Suprapubic skin (tissue), 4 donors: ENCODE data around the gene KCNH6. TPM values are rescaled to one million over a fixed set of nuclear protein-coding genes. Genes with fewer than 3 reads are reported as not detected.

ENCODE experiments used
- DNase-seq, 2 donors: peaks; one replicate each; pipeline ENCODE4 v3.0.0-alpha.2; 2019; ENCODE audit warnings: low spot score in 2 of 2
- H3K27ac ChIP-seq: fragments of 200-600 bp; sonication (generic); one replicate; pipeline ENCODE4 v1.5.1; 2019
- H3K27me3 ChIP-seq: fragments of 200-600 bp; sonication (generic); one replicate; pipeline ENCODE4 v1.5.1; 2019
- H3K36me3 ChIP-seq: fragments of 200-600 bp; sonication (generic); one replicate; pipeline ENCODE4 v1.5.1; 2019
- H3K4me1 ChIP-seq: fragments of 200-600 bp; sonication (generic); one replicate; pipeline ENCODE4 v1.5.1; 2019
- H3K4me3 ChIP-seq: fragments of 200-600 bp; sonication (generic); one replicate; pipeline ENCODE4 v1.5.1; 2019; ENCODE audit warnings: mild to moderate bottlenecking
- H3K9me3 ChIP-seq: fragments of 200-600 bp; sonication (generic); one replicate; pipeline ENCODE4 v1.5.1; 2019
- EP300 ChIP-seq: sonication (generic); formaldehyde crosslinking; IDR thresholded peaks from one replicate; pipeline ENCODE4 v1.6.1; 2017; ENCODE audit warnings: antibody characterized with exemption
- POLR2A ChIP-seq, 2 donors: fragments of 450-650 bp; IDR thresholded peaks; one replicate each; pipeline ENCODE4 v1.6.1; 2017; ENCODE audit warnings: antibody characterized with exemption in 2 of 2, mild to moderate bottlenecking in 2 of 2, moderate library complexity in 2 of 2
- POLR2AphosphoS5 ChIP-seq, 3 donors: sonication (generic); formaldehyde crosslinking; IDR thresholded peaks; one replicate each; pipeline ENCODE4 v1.6.1; 2017; ENCODE audit warnings: antibody characterized with exemption in 3 of 3
- WGBS: methylation state at CpG from one replicate; pipeline ENCODE4 v1.1.5; 2018; 5-methylcytosine and 5-hydroxymethylcytosine counted together
- total RNA-seq, 4 donors: library from RNA; depleted of rRNA; stranded (reverse); fragments of >200 nt; gene quantifications; one replicate each; pipeline ENCODE4 v1.1.0, GENCODE V29; 2016
- TF ChIP-seq, protein P1 (sequence below), 2 donors: fragments of 200-600 bp in 1 of 2; fragments of 450-650 bp in 1 of 2; sonication (generic) in 1 of 2; IDR thresholded peaks; one replicate each; pipeline ENCODE4 v1.5.1; 2016 to 2019; ENCODE audit warnings: antibody characterized with exemption in 2 of 2, mild to moderate bottlenecking in 1 of 2, moderate library complexity in 1 of 2

KCNH6 gene
- total RNA-seq, 4 donors from 2014 or later, result not detected

DNA sequence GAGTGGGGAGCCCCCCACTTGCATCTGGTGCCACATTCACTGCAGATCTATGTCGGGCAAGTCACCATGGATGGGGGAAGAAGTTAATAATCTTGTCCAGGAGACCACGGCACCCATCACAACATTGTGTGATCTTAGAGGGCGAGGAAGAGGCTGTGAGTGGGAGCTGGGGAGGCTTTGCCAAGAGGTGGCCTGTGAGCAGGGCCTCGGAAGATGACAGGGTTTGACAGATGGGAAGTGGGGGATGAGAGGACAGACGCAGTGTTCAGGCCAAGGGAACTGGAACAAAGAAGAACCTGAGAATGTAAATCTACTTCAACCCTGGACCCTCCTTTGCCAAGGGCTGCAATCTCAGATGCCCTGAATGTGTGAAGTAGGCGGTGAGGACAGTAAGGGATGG, 33.9 kb upstream of the KCNH6 start:
- TF ChIP-seq, protein P1, sequence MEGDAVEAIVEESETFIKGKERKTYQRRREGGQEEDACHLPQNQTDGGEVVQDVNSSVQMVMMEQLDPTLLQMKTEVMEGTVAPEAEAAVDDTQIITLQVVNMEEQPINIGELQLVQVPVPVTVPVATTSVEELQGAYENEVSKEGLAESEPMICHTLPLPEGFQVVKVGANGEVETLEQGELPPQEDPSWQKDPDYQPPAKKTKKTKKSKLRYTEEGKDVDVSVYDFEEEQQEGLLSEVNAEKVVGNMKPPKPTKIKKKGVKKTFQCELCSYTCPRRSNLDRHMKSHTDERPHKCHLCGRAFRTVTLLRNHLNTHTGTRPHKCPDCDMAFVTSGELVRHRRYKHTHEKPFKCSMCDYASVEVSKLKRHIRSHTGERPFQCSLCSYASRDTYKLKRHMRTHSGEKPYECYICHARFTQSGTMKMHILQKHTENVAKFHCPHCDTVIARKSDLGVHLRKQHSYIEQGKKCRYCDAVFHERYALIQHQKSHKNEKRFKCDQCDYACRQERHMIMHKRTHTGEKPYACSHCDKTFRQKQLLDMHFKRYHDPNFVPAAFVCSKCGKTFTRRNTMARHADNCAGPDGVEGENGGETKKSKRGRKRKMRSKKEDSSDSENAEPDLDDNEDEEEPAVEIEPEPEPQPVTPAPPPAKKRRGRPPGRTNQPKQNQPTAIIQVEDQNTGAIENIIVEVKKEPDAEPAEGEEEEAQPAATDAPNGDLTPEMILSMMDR (IDR thresholded peaks at IDR 0.05), result no peak
- TF ChIP-seq EP300, result no peak
- TF ChIP-seq POLR2AphosphoS5 (IDR thresholded peaks at IDR 0.05), result no peak
- TF ChIP-seq POLR2A (IDR thresholded peaks at IDR 0.05), result no peak
- DNase-seq, result no peak
- Histone ChIP-seq H3K36me3 (peaks cover 2% of the 10 kb centered on the region), H3K27ac (no peak overlapping the region), H3K4me3 (no peak overlapping the region), H3K27me3 (no peaks in the 10 kb centered on the region), H3K9me3 (no peaks in the 10 kb centered on the region), H3K4me1 (no peaks in the 10 kb centered on the region)
- 83% methylated on average over 6 of the region's 6 CpGs for WGBS

DNA sequence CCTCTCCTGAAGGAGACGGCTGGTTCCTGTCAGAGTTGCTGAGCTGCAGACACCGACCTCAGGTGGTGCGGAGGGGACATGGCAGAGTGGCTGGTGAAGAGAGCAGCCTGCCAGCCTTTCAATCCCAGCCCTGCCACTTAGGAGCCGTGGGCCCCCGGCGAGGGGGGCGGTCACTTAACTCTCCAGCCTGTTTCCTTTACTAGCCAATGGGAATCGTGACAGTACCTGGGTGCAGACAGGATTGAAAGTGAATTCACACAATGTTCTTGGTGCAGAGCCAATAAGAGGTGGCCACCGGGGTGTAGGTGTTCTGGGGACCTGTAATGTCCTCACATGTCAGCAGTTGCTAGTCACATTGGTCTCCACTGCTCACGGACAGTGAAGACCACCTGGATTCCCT, 32.8 kb upstream of the KCNH6 start:
- WGBS, result 73% methylated on average over 9 of the region's 10 CpGs
- Histone ChIP-seq H3K36me3 (no peaks in the 10 kb centered on the region), H3K27ac (no peak overlapping the region), H3K4me3 (no peak overlapping the region), H3K4me1 (no peaks in the 10 kb centered on the region), H3K27me3 (no peaks in the 10 kb centered on the region), H3K9me3 (no peaks in the 10 kb centered on the region)
- no peak for TF ChIP-seq EP300
- TF ChIP-seq POLR2AphosphoS5 (IDR thresholded peaks at IDR 0.05), result no peak
- no peak for TF ChIP-seq POLR2A (IDR thresholded peaks at IDR 0.05)
- TF ChIP-seq, protein P1 (IDR thresholded peaks at IDR 0.05), result no peak
- no peak for DNase-seq

DNA sequence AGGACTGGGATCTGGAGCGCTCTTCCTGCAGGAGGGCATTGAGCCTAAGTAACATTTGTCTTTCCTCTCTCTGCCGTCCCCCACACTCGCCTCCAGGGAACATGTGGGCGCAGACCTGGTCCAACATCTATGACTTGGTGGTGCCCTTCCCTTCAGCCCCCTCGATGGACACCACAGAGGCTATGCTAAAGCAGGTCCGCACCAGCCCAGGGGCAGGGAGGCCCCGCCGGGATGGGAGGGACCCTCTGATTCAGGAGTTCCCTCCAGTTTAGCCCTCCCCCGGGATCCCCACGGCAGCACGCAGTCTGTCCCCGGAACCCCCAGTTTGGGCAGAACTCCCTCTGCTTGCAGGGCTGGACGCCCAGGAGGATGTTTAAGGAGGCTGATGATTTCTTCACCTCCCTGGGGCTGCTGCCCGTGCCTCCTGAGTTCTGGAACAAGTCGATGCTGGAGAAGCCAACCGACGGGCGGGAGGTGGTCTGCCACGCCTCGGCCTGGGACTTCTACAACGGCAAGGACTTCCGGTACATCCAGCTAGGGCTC, 32.2 kb upstream of the KCNH6 start:
- Histone ChIP-seq H3K36me3 (no peaks in the 10 kb centered on the region), H3K9me3 (no peaks in the 10 kb centered on the region), H3K4me1 (no peaks in the 10 kb centered on the region), H3K27ac (no peak overlapping the region), H3K4me3 (no peak overlapping the region), H3K27me3 (no peaks in the 10 kb centered on the region)
- no peak for DNase-seq
- TF ChIP-seq, protein P1 (IDR thresholded peaks at IDR 0.05), result no peak
- TF ChIP-seq EP300 (no peak), POLR2AphosphoS5 (IDR thresholded peaks at IDR 0.05) (no peak), POLR2A (IDR thresholded peaks at IDR 0.05) (no peak)
- WGBS, result 81% methylated on average over 17 of the region's 22 CpGs

DNA sequence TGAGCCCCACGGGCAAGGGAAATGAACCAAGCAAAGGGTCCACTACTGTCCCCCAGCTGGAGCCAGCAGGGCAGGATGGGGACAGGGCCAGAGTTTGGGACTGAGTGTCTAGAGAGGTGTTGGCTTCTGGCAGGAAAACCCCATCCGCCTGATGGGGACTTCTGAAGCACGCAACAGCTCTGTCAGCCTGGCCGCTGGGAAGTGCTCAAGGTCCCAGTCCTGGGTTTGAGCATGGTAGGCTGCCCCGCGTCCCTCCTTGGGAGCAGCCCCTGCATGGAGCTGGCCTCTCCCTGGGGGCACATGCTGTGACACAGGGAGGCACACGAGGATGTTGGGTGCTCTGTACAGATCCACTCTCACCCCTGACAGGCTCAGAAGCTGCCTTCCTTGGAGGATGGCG, 31.7 kb upstream of the KCNH6 start:
- Histone ChIP-seq H3K4me3 (no peak overlapping the region), H3K27ac (no peak overlapping the region), H3K9me3 (no peaks in the 10 kb centered on the region), H3K27me3 (no peaks in the 10 kb centered on the region), H3K4me1 (no peaks in the 10 kb centered on the region), H3K36me3 (no peaks in the 10 kb centered on the region)
- TF ChIP-seq POLR2A (IDR thresholded peaks at IDR 0.05) (no peak), POLR2AphosphoS5 (IDR thresholded peaks at IDR 0.05) (no peak), EP300 (no peak)
- TF ChIP-seq, protein P1 (IDR thresholded peaks at IDR 0.05), result no peak
- no peak for DNase-seq
- 64% methylated on average over 4 of the region's 8 CpGs for WGBS

DNA sequence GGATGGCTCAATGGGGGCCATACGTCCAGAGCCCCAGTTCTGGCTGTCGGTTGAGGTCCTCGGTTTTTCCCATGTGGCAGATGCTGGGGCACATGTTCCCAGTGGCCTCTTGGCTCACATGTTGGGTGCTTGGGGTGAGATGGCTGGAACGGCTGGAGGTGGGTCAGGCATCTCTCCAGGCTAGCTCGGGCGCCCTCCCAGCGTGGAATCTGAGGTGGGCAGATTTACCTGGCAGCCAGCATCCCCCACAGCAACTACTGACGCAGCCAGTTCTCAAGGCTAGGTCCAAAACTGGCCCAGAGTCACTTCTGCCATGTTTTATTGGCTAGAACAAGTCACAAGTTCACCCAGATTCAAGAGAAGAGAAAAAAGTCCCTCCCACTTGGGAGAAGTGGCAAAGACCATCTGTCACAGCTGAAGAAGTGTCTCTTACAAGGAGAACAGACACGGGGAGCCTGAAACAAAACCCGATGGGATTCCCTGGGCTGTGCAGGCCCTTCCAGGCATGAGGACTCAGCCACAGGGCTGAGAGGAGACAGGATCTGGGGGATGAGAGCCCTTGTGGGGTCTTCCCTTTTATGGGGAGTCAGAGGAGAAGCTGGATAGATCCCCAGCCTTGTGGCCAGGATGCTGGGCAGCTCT, 31.1 kb upstream of the KCNH6 start:
- Histone ChIP-seq H3K27ac (no peak overlapping the region), H3K36me3 (no peaks in the 10 kb centered on the region)

More for the DNA sequence above, 31.1 kb upstream of the KCNH6 start:
- Histone ChIP-seq H3K4me1 (no peaks in the 10 kb centered on the region), H3K27me3 (no peaks in the 10 kb centered on the region), H3K4me3 (no peak overlapping the region), H3K9me3 (no peaks in the 10 kb centered on the region)
- TF ChIP-seq, protein P1 (IDR thresholded peaks at IDR 0.05), result no peak
- no peak for TF ChIP-seq POLR2AphosphoS5 (IDR thresholded peaks at IDR 0.05)
- no peak for TF ChIP-seq EP300
- no peak for TF ChIP-seq POLR2A (IDR thresholded peaks at IDR 0.05)
- DNase-seq, result no peak
- 84% methylated on average over 9 of the region's 10 CpGs for WGBS
